GM19193 (cell line): ENCODE results near the gene FBXW8.

ENCODE experiments used
- POLR2A ChIP-seq: IDR thresholded peaks from 4 replicates; pipeline ENCODE4 v1.6.1; 2011; ENCODE audit not compliant: insufficient read depth, insufficient read length; ENCODE audit errors: extremely low read depth

Gene FBXW8

GRCh38 chr12:117047810-117048584, 137.2 kb downstream of the FBXW8 start:
- TF ChIP-seq POLR2A = no peak

- no peak for TF ChIP-seq POLR2A
These were observed 137.8 kb downstream of the FBXW8 start for GRCh38 chr12:117048585-117048904.

- no peak for TF ChIP-seq POLR2A
These were observed 138.5 kb downstream of the FBXW8 start for GRCh38 chr12:117049295-117049694.

- TF ChIP-seq POLR2A = no peak
These were observed 139.3 kb downstream of the FBXW8 start for GRCh38 chr12:117050060-117050459.

GRCh38 chr12:117051380-117051779, 140.6 kb downstream of the FBXW8 start:
- no peak for TF ChIP-seq POLR2A

- no peak for TF ChIP-seq POLR2A
These were observed 141.8 kb downstream of the FBXW8 start for GRCh38 chr12:117052386-117053049.

- TF ChIP-seq POLR2A = no peak
These were observed 142.3 kb downstream of the FBXW8 start for GRCh38 chr12:117053050-117053400.

- no peak for TF ChIP-seq POLR2A
These were observed 142.9 kb downstream of the FBXW8 start for GRCh38 chr12:117053597-117054201.

GRCh38 chr12:117054279-117054678, 143.5 kb downstream of the FBXW8 start:
- no peak for TF ChIP-seq POLR2A

- no peak for TF ChIP-seq POLR2A
These were observed 147.8 kb downstream of the FBXW8 start for GRCh38 chr12:117058442-117059072.

GRCh38 chr12:117059156-117059555, 148.4 kb downstream of the FBXW8 start:
- no peak for TF ChIP-seq POLR2A

- no peak for TF ChIP-seq POLR2A
These were observed 149.6 kb downstream of the FBXW8 start for GRCh38 chr12:117060246-117060928.

GRCh38 chr12:117060929-117061305, 150.2 kb downstream of the FBXW8 start:
- no peak for TF ChIP-seq POLR2A

- no peak for TF ChIP-seq POLR2A
These were observed 150.9 kb downstream of the FBXW8 start for GRCh38 chr12:117061555-117062079.
